GM12873 (cell line): ENCODE results near the gene SERAC1.

ENCODE experiments used
- CTCF ChIP-seq: IDR thresholded peaks from 2 replicates; pipeline ENCODE4 v1.5.1; 2012; ENCODE audit warnings: low read depth, mild to moderate bottlenecking, moderate library complexity, low read length, control low read depth; ENCODE audit not compliant: insufficient read depth; ENCODE audit errors: missing control alignments

SERAC1 gene

GRCh38 chr6:158092806-158093205 lies 75.3 kb downstream of the SERAC1 start:
- TF ChIP-seq CTCF: no peak

- no peak for TF ChIP-seq CTCF
These were observed 80.7 kb downstream of the SERAC1 start for GRCh38 chr6:158087224-158087867.

- TF ChIP-seq CTCF: no peak
These were observed 81.4 kb downstream of the SERAC1 start for GRCh38 chr6:158086504-158087223.

GRCh38 chr6:158086054-158086503 lies 82.0 kb downstream of the SERAC1 start:
- TF ChIP-seq CTCF: no peak

- TF ChIP-seq CTCF: no peak
These were observed 82.6 kb downstream of the SERAC1 start for GRCh38 chr6:158085261-158086053.

- no peak for TF ChIP-seq CTCF
These were observed 84.4 kb downstream of the SERAC1 start for GRCh38 chr6:158083455-158084325.

- TF ChIP-seq CTCF: no peak
These were observed 86.5 kb downstream of the SERAC1 start for GRCh38 chr6:158081657-158081935.
